Cerebellar cortex (tissue), 1 donor: ENCODE measurements around the gene BLTP1.

ENCODE experiments used
- DNase-seq: peaks from one replicate; pipeline ENCODE4 v3.0.0-alpha.2; 2015; ENCODE audit warnings: low spot score

BLTP1 gene

GRCh38 chr4:122172266-122172665, 20.1 kb downstream of the BLTP1 start:
- no peak for DNase-seq

- no peak for DNase-seq
These were observed 26.8 kb downstream of the BLTP1 start for GRCh38 chr4:122178961-122179360.

- DNase-seq = no peak
These were observed 43.6 kb downstream of the BLTP1 start for GRCh38 chr4:122195718-122196117.
